AG09309 (cell line): ENCODE measurements around the gene METTL23.

ENCODE experiments used
- DNase-seq: peaks from one replicate; pipeline ENCODE4 v3.0.0-alpha.2; 2010; ENCODE audit warnings: low read depth
- H3K4me3 ChIP-seq: 2 replicates; pipeline ENCODE4 v1.5.1; 2011; ENCODE audit warnings: mild to moderate bottlenecking, low read depth, low read length, moderate library complexity; ENCODE audit not compliant: control insufficient read depth
- TF ChIP-seq, protein P1 (sequence below): IDR thresholded peaks from 2 replicates; pipeline ENCODE4 v1.5.1; 2011; ENCODE audit warnings: mild to moderate bottlenecking, low read depth, low read length, inconsistent platforms; ENCODE audit not compliant: insufficient read depth, control insufficient read depth; ENCODE audit errors: missing control alignments

Gene METTL23

DNA sequence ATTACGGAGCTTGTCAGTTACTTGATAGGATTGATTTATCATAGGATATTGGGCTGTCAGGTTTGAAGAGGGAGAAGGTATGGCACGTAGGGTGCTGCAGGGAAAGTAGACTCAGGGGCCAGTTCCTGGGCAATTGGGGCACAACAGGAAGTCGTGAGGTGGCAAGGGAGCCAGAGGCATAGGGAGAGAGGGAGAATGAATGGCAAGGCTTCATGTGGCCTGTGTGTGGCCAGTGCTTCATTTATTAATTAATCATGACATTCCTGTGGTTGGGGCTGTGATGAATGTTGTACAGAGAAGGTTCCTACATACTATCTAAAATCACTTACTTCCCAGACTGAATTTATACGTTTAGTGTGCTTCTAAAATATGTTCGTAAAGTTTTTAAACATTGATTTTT is 30.6 kb downstream of the METTL23 start:
- H3K4me3 ChIP-seq, result no peak overlapping the region
- TF ChIP-seq, protein P1, sequence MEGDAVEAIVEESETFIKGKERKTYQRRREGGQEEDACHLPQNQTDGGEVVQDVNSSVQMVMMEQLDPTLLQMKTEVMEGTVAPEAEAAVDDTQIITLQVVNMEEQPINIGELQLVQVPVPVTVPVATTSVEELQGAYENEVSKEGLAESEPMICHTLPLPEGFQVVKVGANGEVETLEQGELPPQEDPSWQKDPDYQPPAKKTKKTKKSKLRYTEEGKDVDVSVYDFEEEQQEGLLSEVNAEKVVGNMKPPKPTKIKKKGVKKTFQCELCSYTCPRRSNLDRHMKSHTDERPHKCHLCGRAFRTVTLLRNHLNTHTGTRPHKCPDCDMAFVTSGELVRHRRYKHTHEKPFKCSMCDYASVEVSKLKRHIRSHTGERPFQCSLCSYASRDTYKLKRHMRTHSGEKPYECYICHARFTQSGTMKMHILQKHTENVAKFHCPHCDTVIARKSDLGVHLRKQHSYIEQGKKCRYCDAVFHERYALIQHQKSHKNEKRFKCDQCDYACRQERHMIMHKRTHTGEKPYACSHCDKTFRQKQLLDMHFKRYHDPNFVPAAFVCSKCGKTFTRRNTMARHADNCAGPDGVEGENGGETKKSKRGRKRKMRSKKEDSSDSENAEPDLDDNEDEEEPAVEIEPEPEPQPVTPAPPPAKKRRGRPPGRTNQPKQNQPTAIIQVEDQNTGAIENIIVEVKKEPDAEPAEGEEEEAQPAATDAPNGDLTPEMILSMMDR, result no peak
- no peak for DNase-seq

DNA sequence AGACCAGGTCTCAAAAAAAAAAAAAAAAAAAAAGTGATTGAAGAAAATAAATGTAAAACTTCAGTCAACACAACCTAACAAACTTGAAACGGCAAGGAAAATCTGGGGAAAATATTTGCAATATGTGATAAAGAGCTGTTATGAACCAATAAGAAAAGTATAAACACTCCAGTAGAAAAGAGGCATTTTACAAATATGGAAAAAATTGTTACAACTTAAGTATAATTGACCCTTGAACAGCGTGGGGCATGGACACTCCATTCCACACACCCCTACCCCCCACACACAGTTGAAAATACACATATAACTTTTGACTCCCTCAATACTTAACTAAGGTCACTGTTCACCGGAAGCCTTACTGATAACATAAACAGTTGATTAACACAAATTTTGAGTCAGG is 31.9 kb downstream of the METTL23 start:
- H3K4me3 ChIP-seq, result no peak overlapping the region
- DNase-seq, result no peak
- TF ChIP-seq, protein P1, result no peak

DNA sequence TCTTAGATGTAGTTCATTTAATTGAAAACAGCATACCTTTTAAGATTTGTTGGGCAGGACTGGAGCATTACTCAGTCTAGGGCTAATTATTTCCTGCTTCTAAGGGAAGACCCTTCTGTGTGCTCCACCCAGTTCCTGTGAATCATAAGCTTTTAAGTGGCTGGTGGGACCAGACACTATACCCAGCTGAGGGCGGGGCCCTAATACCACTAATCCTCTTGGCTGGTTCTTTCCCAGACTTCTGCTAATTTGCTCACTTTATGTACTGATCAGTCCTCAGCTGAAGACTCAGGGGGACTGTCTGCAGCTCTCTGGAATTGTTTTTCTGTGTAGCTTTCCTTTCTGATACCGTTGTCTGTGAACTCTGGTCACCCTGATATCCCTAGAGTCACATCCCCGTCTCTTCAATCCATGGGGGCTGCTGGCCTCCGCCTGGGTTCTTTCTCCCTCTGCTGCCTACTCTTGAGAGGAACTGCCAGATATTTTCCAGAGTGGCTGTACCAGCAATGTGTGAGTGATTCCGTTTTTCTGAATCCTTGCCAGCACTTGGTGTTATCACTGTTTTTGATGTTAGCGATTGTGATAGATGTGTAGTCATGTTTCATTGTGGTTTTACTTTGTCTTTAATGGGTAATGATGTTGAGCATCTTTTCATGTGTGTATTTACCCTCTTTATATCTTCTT is 46.3 kb downstream of the METTL23 start:
- TF ChIP-seq, protein P1, result peak; percentile 9
- DNase-seq, result peak; percentile 76
- H3K4me3 ChIP-seq, result peak overlapping the region; percentile 24

DNA sequence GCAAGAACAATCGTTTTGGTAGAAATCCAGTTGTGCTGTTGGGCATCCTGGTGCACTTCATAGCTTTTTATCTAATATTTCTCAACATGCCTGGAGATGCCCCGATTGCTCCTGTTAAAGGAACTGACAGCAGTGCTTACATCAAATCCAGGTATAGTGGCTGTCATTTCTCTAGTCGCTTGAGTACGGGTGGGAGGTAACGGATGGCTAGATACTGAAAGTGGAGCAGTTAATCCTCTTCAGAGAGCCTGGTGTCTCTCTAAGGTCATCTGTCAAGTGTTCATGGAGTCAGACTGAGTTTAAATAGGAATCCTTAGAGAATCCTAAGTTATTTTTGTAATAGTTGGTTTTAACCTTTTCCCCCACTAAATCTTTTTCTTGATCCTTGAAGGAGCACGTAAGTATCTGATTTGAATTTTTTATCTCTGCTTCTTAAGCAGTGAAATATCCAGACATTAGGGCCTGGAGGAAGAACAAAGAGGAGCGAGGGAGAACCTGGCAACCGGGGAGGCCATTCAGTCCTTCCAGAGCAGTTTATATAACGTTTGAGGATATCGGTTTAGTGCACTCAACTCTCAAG is 48.5 kb downstream of the METTL23 start:
- TF ChIP-seq, protein P1, result no peak
- no peak overlapping the region for H3K4me3 ChIP-seq
- DNase-seq, result no peak

DNA sequence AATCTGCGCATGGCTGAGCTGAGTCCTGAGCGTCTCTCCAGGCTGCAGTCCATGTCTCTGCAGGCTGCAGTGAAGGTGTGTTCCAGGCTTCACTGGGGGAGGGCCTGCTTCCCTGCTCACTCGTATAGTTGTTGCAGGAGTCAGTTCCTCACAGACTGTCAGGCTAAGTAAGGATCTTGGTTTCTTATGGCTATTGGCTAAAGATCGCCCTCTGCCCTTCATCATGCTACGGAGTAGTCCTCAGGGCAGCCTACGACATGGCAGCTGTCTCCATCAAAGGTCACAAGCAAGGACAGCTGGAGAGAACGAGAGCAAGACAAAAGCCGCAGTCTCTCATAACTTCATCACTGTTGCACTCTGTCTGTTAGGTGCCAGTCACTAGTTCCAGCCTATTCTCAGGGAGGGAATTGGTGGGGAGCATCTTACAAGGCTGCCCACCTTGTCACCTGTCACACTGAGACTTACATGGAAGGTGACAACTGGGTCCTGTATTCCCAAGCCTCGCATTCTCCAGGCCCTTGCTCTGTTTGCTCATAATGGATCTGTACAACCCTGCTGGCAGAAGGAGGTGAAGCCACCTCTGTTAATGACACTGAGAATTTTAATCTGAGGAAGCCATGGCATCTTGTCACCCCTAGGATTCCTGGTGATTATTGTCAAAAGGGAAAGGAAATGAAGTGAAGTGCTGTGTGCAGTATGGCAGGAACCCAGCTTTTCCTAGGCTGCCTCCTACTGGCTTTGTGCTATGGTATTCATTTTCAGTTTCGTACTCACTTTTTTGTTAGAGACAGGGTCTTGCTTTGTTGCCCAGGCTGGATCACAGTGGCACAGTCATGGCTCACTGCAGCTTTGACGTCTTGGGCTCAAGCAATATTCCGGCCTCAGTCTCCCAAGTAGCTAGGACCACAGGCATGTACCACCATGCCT is 54.7 kb downstream of the METTL23 start:
- no peak for DNase-seq
- no peak overlapping the region for H3K4me3 ChIP-seq
- TF ChIP-seq, protein P1, result no peak

DNA sequence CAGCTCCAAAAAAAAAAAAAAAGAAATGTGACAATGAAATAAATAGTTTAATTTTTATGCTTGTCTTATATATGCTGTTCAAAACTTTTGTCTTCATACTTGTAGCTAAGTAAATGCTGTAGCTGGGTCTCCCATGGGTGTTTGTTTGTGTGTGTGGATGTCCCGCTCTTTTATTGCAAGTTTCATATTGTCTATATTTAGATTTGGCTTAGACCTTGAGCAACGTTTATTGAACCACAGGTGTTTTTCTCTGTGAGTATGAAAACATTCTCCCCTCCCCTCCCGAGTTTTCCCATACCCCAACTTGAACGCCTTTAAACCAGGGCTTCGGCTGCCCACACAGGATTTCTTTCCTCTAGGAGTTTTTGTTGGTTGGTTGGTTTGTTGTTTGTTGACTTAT is 56.5 kb downstream of the METTL23 start:
- no peak overlapping the region for H3K4me3 ChIP-seq
- no peak for DNase-seq
- TF ChIP-seq, protein P1, result no peak
